Vagina (tissue), 2 donors: ENCODE data around the gene PGA4.
"Not testable (repeated sequence)": the region's sequence is repeated elsewhere in the genome, so short reads cannot be mapped to it uniquely, and the experiment has no call there.

Experiments used
- POLR2A ChIP-seq, 2 donors: fragments of 450-650 bp; IDR thresholded peaks; one replicate each; pipeline ENCODE4 v1.6.1; 2017; ENCODE audit warnings: antibody characterized with exemption in 2 of 2, mild to moderate bottlenecking in 2 of 2, moderate library complexity in 2 of 2
- POLR2AphosphoS5 ChIP-seq, 2 donors: sonication (generic); formaldehyde crosslinking; IDR thresholded peaks; one replicate each; pipeline ENCODE4 v1.9.0; 2017; ENCODE audit warnings: antibody characterized with exemption in 2 of 2, mild to moderate bottlenecking in 2 of 2, low read depth in 1 of 2; ENCODE audit not compliant: insufficient read depth in 1 of 2
- TF ChIP-seq, protein P1 (sequence below), 3 experiments: fragments of 450-650 bp in 2 of 3; fragments of 200-600 bp in 1 of 3; sonication (generic) in 1 of 3; IDR thresholded peaks; one replicate each; pipeline ENCODE4 v1.5.1; 2017 to 2019; ENCODE audit warnings: antibody characterized with exemption in 3 of 3, mild to moderate bottlenecking in 2 of 3, moderate library complexity in 2 of 3

DNA sequence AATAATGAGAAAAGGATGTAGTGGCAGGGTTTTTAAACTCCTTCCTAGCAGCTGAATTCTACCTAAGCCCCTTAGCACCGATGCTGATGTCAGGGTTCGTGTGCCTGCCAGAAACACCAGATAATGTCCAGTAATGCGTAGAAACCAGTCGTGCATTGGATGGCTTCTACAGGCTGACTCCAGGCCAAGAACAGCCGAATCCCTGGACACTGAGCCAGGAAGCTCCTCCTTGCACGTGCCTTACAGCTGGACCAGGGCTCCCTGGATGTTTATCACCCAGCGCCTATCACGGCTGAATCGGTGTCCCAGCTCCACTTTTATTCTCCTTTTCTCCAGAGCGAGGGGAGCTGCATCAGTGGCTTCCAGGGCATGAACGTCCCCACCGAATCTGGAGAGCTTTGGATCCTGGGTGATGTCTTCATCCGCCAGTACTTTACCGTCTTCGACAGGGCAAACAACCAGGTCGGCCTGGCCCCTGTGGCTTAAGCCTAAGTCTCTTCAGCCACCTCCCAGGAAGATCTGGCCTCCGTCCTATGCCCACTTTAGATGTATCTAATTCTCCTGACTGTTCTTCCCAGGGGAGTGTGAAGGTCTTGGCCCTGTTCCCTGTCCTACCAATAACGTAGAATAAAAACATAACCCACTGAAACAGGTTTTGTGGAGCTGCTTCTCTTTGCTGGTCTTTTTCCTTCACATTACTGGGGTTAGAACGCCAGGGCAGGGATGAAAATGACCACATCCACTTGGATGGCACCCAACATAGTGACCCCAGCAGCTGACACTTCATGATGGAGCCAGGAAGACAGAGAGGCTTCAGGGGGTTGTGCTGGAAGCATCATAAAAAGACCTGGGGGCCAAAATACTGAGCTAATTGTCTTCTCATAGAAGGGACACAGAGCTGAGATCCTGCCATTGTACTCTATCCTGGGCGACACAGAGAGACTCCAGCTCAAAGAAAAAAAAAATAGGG lies 28.9 kb downstream of the PGA4 start:
- TF ChIP-seq, protein P1, sequence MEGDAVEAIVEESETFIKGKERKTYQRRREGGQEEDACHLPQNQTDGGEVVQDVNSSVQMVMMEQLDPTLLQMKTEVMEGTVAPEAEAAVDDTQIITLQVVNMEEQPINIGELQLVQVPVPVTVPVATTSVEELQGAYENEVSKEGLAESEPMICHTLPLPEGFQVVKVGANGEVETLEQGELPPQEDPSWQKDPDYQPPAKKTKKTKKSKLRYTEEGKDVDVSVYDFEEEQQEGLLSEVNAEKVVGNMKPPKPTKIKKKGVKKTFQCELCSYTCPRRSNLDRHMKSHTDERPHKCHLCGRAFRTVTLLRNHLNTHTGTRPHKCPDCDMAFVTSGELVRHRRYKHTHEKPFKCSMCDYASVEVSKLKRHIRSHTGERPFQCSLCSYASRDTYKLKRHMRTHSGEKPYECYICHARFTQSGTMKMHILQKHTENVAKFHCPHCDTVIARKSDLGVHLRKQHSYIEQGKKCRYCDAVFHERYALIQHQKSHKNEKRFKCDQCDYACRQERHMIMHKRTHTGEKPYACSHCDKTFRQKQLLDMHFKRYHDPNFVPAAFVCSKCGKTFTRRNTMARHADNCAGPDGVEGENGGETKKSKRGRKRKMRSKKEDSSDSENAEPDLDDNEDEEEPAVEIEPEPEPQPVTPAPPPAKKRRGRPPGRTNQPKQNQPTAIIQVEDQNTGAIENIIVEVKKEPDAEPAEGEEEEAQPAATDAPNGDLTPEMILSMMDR (IDR thresholded peaks at IDR 0.05) = not testable (repeated sequence)
- not testable (repeated sequence) for TF ChIP-seq POLR2AphosphoS5 (IDR thresholded peaks at IDR 0.05; ENCODE audit: insufficient read depth in 1 of 2, low read depth in 1 of 2); POLR2A (IDR thresholded peaks at IDR 0.05)
